Astrocyte (in vitro differentiated cells and primary cell): ENCODE results near the gene PITPNM3. TPM values are rescaled to one million over a fixed set of nuclear protein-coding genes. Genes with fewer than 3 reads are reported as not detected.

Experiments used
- DNase-seq: peaks from one replicate; pipeline ENCODE4 v3.0.0-alpha.2; 2010; ENCODE audit warnings: low read depth
- FAIRE-seq: peaks from 2 replicates; lab custom pipeline; 2011; peaks lifted over from hg19 to GRCh38; lab: Jason Lieb, UNC
- H2AFZ ChIP-seq: 2 replicates; pipeline ENCODE4 v1.6.0; 2012; ENCODE audit warnings: low read depth, low read length, inconsistent platforms
- H3K27ac ChIP-seq: 2 replicates; pipeline ENCODE4 v1.5.1; 2011; ENCODE audit warnings: low read depth, low read length, inconsistent platforms
- H3K27me3 ChIP-seq: 2 replicates; pipeline ENCODE4 v1.6.0; 2011; ENCODE audit warnings: low read length, inconsistent platforms; ENCODE audit not compliant: insufficient read depth
- H3K36me3 ChIP-seq: 2 replicates; pipeline ENCODE4 v1.5.1; 2011; ENCODE audit warnings: low read length, inconsistent platforms; ENCODE audit not compliant: insufficient read depth
- H3K4me1 ChIP-seq: 2 replicates; pipeline ENCODE4 v1.5.1; 2011; ENCODE audit warnings: low read length, inconsistent platforms; ENCODE audit not compliant: insufficient read depth
- H3K4me2 ChIP-seq: 2 replicates; pipeline ENCODE4 v1.6.0; 2012; ENCODE audit warnings: low read length, inconsistent platforms
- H3K4me3 ChIP-seq: 2 replicates; pipeline ENCODE4 v1.5.1; 2011; ENCODE audit warnings: low read depth, mild to moderate bottlenecking, low read length, inconsistent platforms; ENCODE audit not compliant: insufficient read depth
- H3K79me2 ChIP-seq: 2 replicates; pipeline ENCODE4 v1.6.0; 2012; ENCODE audit warnings: mild to moderate bottlenecking, low read length, inconsistent platforms; ENCODE audit not compliant: insufficient read depth
- H3K9ac ChIP-seq: 2 replicates; pipeline ENCODE4 v1.6.0; 2012; ENCODE audit warnings: mild to moderate bottlenecking, low read length, inconsistent platforms
- H3K9me3 ChIP-seq: 2 replicates; pipeline ENCODE4 v1.5.1; 2012; ENCODE audit warnings: low read depth, mild to moderate bottlenecking, low read length, inconsistent platforms; ENCODE audit not compliant: insufficient read depth
- H4K20me1 ChIP-seq: 2 replicates; pipeline ENCODE4 v1.6.0; 2012; ENCODE audit warnings: low read length, inconsistent platforms; ENCODE audit not compliant: insufficient read depth
- H3K27ac Mint-ChIP-seq: one replicate; pipeline ENCODE4 v1.8.0; 2021; ENCODE audit warnings: mild to moderate bottlenecking, mixed read lengths; ENCODE audit not compliant: unreplicated experiment
- H3K27me3 Mint-ChIP-seq: one replicate; pipeline ENCODE4 v1.8.0; 2021; ENCODE audit warnings: low read depth, mixed read lengths; ENCODE audit not compliant: unreplicated experiment
- H3K36me3 Mint-ChIP-seq: one replicate; pipeline ENCODE4 v1.8.0; 2021; ENCODE audit warnings: low read depth, mixed read lengths; ENCODE audit not compliant: unreplicated experiment
- H3K4me1 Mint-ChIP-seq: one replicate; pipeline ENCODE4 v1.8.0; 2021; ENCODE audit warnings: low read depth, mixed read lengths; ENCODE audit not compliant: unreplicated experiment
- H3K4me3 Mint-ChIP-seq: one replicate; pipeline ENCODE4 v1.8.0; 2021; ENCODE audit warnings: mild to moderate bottlenecking, moderate library complexity, mixed read lengths; ENCODE audit not compliant: unreplicated experiment
- H3K9me3 Mint-ChIP-seq: one replicate; pipeline ENCODE4 v1.8.0; 2021; ENCODE audit warnings: mild to moderate bottlenecking, mixed read lengths; ENCODE audit not compliant: unreplicated experiment
- EZH2 ChIP-seq: IDR thresholded peaks from 2 replicates; pipeline ENCODE4 v1.6.1; 2012; ENCODE audit warnings: mild to moderate bottlenecking, low read length, inconsistent platforms; ENCODE audit not compliant: insufficient read depth
- total RNA-seq: library from RNA; stranded (reverse); gene quantifications from 2 replicates; pipeline ENCODE4 v1.2.1, GENCODE V29; 2021
- TF ChIP-seq, protein P1 (sequence below): IDR thresholded peaks from 2 replicates; pipeline ENCODE4 v1.5.1; 2011; ENCODE audit warnings: low read depth, mild to moderate bottlenecking, inconsistent platforms, low read length, moderate library complexity; ENCODE audit not compliant: insufficient read depth

The PITPNM3 gene
- total RNA-seq, 1 donor from 2014 or later = 1.3 TPM

DNA sequence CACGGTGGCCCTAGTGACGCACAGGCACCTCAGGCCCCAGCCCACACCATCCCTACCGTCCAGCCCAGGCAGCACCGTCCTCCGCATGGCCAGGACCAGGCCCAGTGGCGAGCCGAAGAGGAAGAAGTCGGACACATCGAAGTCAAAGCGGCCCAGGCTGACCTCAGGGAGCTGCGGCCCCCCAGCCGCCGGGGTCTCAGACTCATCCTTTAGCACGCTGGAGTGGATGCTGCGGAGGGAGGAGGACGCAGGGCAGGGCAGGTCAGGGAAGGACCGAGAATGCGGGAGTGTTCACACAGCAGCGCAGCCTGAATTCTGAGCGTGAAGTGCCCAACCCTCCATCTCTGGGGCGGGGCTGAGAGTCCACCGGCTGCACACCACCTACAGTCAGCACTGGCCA, 82.0 kb downstream of the PITPNM3 start:
- Histone ChIP-seq H2AFZ (no peak overlapping the region), H4K20me1 (peaks cover 6% of the 10 kb centered on the region), H3K4me1 (peaks cover 14% of the 10 kb centered on the region), H3K4me3 (no peak overlapping the region), H3K27me3 (peaks cover 5% of the 10 kb centered on the region), H3K36me3 (no peaks in the 10 kb centered on the region), H3K27ac (no peak overlapping the region), H3K9me3 (no peaks in the 10 kb centered on the region), H3K9ac (no peak overlapping the region), H3K79me2 (no peaks in the 10 kb centered on the region), H3K4me2 (no peak overlapping the region)
- Mint-ChIP-seq H3K9me3 (peaks cover 3% of the 10 kb centered on the region), H3K27me3 (peaks cover 33% of the 10 kb centered on the region), H3K4me1 (peaks cover 8% of the 10 kb centered on the region), H3K27ac (no peak overlapping the region), H3K36me3 (peaks cover 3% of the 10 kb centered on the region), H3K4me3 (no peak overlapping the region)
- DNase-seq = no peak
- no peak for FAIRE-seq
- TF ChIP-seq, protein P1, sequence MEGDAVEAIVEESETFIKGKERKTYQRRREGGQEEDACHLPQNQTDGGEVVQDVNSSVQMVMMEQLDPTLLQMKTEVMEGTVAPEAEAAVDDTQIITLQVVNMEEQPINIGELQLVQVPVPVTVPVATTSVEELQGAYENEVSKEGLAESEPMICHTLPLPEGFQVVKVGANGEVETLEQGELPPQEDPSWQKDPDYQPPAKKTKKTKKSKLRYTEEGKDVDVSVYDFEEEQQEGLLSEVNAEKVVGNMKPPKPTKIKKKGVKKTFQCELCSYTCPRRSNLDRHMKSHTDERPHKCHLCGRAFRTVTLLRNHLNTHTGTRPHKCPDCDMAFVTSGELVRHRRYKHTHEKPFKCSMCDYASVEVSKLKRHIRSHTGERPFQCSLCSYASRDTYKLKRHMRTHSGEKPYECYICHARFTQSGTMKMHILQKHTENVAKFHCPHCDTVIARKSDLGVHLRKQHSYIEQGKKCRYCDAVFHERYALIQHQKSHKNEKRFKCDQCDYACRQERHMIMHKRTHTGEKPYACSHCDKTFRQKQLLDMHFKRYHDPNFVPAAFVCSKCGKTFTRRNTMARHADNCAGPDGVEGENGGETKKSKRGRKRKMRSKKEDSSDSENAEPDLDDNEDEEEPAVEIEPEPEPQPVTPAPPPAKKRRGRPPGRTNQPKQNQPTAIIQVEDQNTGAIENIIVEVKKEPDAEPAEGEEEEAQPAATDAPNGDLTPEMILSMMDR = no peak
- TF ChIP-seq EZH2 = no peak

DNA sequence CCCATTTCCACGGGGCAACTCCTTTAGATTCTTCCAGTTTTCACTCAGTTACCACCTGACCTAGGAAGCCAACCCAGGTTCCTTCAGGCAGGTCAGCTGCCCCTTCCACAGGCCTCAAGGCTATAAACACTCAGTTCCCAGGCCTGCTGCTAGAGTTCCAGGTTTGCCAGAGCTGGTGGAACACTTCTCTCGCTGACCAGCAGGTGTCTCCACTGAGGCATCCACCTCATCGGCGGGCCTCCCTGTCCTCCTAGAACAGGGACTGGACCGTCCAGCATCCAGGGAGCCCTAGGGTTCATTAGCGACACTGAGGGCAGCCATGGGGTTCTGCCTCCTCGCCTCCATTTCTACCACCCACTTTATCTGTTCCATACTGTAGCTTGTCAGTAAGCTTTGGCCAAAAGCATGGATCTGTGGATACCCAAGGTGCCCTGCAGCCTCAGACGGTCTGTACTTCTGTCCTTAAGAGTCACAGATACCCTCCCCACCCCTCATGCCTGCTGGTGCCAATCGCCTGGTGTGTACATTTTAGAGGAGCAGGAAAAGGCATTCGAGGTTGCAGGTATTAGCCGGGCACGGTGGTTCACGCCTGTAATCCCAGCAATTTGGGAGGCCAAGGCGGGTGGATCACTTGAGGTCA, 83.1 kb downstream of the PITPNM3 start:
- no peaks in the 10 kb centered on the region for H3K9me3 ChIP-seq
- TF ChIP-seq EZH2 = no peak
- TF ChIP-seq, protein P1 = peak; percentile 91
- no peak overlapping the region for H3K27ac Mint-ChIP-seq
- no peaks in the 10 kb centered on the region for H3K36me3 ChIP-seq
- peak; percentile 74 for FAIRE-seq
- H3K4me1 Mint-ChIP-seq = peaks cover 8% of the 10 kb centered on the region
- peaks cover 6% of the 10 kb centered on the region for H4K20me1 ChIP-seq
- peak; percentile 28 for DNase-seq
- H3K9me3 Mint-ChIP-seq = peaks cover 11% of the 10 kb centered on the region
- peaks cover 14% of the 10 kb centered on the region for H3K4me1 ChIP-seq
- no peak overlapping the region for H3K27ac ChIP-seq
- no peak overlapping the region for H2AFZ ChIP-seq
- H3K36me3 Mint-ChIP-seq = peaks cover 7% of the 10 kb centered on the region
- H3K79me2 ChIP-seq = no peaks in the 10 kb centered on the region
- no peak overlapping the region for H3K4me3 Mint-ChIP-seq
- peaks cover 2% of the 10 kb centered on the region for H3K27me3 ChIP-seq
- H3K4me2 ChIP-seq = no peak overlapping the region
- peaks cover 33% of the 10 kb centered on the region for H3K27me3 Mint-ChIP-seq
- H3K4me3 ChIP-seq = no peak overlapping the region
- no peak overlapping the region for H3K9ac ChIP-seq

GRCh38 chr17:6472517-6472916, 83.8 kb downstream of the PITPNM3 start:
- H3K27me3 ChIP-seq = peaks cover 2% of the 10 kb centered on the region
- peaks cover 8% of the 10 kb centered on the region for H3K4me1 Mint-ChIP-seq
- no peaks in the 10 kb centered on the region for H3K9me3 ChIP-seq
- H2AFZ ChIP-seq = no peak overlapping the region
- FAIRE-seq (no peak), DNase-seq (no peak)
- no peaks in the 10 kb centered on the region for H3K36me3 ChIP-seq
- H4K20me1 ChIP-seq = peaks cover 6% of the 10 kb centered on the region
- H3K27me3 Mint-ChIP-seq = peaks cover 32% of the 10 kb centered on the region
- H3K27ac Mint-ChIP-seq = no peak overlapping the region
- no peak overlapping the region for H3K4me2 ChIP-seq
- peaks cover 7% of the 10 kb centered on the region for H3K36me3 Mint-ChIP-seq
- no peak overlapping the region for H3K4me3 ChIP-seq
- no peak overlapping the region for H3K4me3 Mint-ChIP-seq
- TF ChIP-seq EZH2 = no peak
- TF ChIP-seq, protein P1 = no peak
- H3K9ac ChIP-seq = no peak overlapping the region
- peaks cover 14% of the 10 kb centered on the region for H3K4me1 ChIP-seq
- no peak overlapping the region for H3K27ac ChIP-seq
- no peaks in the 10 kb centered on the region for H3K79me2 ChIP-seq
- H3K9me3 Mint-ChIP-seq = peaks cover 11% of the 10 kb centered on the region
